Activated effector memory CD4-positive, alpha-beta T cell treated with anti-CD3 and anti-CD28 coated beads, Interleukin-2, amount 50 U/mL, for 16 hours (primary cell): ENCODE measurements around the gene OR8K1.

Experiments
- DNase-seq: peaks from one replicate; pipeline ENCODE4 v3.0.0-alpha.2; 2020

The OR8K1 gene

DNA sequence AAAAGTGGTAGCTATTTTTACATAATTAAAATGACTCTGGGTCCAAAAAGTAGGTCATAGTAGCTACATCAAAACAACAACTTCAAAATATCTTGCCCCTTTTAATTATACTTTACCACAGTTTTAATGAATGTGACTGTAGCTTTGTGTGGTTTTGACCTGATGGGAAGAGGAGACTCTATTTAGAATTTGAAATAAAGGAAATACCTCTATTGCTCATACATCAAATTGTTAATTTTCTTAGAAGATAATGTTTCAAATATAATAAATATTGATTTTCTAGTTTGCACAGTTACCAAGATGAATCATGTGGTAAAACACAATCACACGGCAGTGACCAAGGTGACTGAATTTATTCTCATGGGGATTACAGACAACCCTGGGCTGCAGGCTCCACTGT is at the start of gene OR8K1:
Gene OR8K1, plus strand, starts transcription at position 301 of the 400 bp plus-strand sequence. Its CDS starts 0 bp downstream, at position 301.
- no peak for DNase-seq

GRCh38 chr11:56296898-56297297 is 48.9 kb upstream of the OR8K1 start:
- DNase-seq, result no peak

DNA sequence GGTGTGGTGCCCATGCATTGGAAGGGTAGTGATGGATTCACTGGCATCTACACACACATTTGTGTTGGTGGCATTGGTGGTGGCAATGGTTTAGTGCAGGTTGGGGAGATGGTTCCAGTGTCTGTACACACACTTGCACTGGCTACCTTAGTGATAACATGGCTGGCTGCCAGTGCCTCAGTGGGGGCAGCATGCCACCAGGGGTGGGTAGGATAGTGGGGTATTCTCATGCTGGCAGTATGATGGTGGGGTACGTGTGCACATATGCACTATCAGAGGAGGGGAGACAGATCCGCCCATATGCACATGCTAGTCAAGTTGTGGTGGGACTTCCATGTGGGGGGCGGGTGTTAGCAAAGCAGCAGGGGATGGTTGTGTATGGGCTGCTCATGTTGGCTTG is 38.0 kb upstream of the OR8K1 start:
- no peak for DNase-seq

DNA sequence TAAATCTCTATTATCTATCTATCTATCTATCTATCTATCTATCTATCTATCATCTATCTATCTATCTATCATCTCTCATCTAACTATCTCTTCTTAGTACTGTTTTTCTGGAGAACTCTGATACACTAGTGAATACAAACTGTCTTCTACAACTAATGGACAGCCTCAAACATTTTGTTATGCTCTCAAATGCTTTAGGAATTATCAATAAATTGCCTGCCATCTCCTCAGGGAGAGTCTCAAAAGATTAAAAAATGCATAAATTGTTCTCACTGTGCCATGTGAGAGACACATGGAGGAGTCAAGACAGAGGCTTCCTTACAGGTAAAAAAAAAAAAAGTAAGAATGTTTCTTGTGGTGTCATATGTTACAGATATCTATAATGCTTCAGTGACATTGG is 31.0 kb upstream of the OR8K1 start, which contains the start of gene OR8K3:
Gene OR8K3, plus strand, starts transcription at position 301 of the 400 bp plus-strand sequence. CDS start 3,163 bp downstream, outside the sequence.
- no peak for DNase-seq

DNA sequence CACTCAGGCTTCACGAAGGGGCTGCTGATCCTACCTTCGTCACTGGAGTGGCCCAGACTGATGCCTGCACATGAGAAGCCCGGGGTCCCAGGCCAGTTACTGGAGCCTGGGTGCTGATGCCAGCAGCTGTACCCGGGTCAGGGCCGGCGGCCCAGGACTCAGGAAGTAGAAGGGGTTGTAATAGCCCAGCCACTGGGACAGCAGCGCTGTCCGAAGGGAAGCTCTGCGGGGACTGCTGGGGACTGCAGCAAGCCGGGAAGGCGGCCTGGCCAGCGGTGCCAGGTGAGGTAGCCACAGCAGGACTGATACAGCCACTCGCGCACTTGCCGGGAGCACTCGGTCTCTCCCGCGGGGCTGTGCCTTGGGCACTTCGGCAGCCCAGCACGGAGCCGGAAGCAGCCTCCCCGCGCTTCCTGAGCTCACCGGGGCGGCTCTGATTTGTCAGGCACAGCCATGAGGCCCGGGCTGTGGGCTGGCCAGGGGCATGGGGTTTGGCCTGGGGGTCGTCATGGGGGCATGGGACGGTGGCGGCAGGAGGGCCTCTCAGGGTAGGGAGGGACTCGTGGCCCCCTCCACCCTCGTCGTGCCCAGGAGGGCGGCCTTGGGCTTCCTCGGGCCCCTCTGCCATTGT is 13.9 kb upstream of the OR8K1 start:
- no peak for DNase-seq

DNA sequence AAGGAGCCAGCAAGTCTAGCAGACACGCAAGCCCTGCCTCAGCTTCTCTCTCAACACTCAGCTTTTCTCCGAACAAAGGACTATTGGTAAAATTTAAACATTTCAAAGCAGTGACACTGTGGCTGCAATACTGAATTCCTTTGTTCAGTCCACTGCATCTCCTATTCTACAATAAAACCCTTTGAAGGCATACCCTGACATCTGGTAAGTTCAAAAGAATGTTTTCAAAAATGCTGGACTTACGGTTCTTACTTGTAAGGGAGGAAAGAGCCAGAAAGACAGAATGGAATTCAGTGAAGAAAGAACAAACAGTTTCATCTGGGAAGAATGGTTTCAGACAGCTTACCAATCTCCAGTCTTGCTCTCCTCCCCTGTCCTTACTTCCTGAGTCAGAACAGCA is 12.7 kb upstream of the OR8K1 start:
- no peak for DNase-seq

GRCh38 chr11:56340289-56340688 is 5.5 kb upstream of the OR8K1 start:
- DNase-seq, result no peak

- no peak for DNase-seq
These were observed 8.2 kb downstream of the OR8K1 start, which contains the start of gene OR8J1 for GRCh38 chr11:56353991-56354390. TSS of gene OR8J1 (plus strand) at chr11:56354291. CDS start at chr11:56360247, 5,956 bp downstream.

DNA sequence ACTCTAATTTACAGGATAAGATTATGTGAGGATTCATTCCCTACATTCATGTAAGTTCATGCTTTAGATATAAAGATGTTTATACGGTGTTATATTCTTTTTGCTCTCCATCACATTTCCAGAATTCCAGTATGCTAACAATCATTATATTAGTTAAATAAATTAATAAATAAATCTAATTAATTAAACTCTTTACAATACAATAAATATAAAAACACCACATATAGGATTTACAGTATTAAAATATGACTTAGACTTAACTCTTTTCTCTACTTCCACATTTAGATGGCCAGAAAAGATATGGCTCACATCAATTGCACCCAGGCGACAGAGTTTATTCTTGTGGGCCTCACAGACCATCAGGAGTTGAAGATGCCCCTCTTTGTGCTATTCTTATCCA is 29.5 kb downstream of the OR8K1 start, which contains the start of gene OR8U1:
Gene OR8U1, plus strand, starts transcription at position 301 of the 400 bp plus-strand sequence. Its CDS starts 0 bp downstream, at position 301.
- no peak for DNase-seq

GRCh38 chr11:56380120-56380519 is 34.3 kb downstream of the OR8K1 start:
- DNase-seq, result no peak

DNA sequence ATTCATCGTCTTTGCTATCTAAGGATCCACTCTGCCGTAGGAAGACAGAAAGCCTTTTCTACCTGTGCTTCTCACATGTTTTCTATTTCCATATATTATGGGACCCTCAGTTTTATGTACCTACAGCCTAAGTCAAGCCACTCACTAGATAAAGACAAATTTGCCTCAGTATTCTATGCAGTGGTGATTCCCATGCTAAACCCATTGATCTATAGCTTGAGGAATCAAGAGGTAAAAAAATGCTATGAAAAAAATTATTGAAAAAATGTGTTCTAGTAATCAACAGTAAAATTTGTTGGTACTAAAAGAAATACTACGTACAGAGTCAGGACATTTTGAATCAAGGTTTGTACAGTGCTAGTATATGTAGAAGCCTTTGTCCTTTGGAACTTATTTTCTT is 48.5 kb downstream of the OR8K1 start:
- no peak for DNase-seq

GRCh38 chr11:56396047-56396446 is 50.2 kb downstream of the OR8K1 start:
- DNase-seq, result no peak
